RPMI8226 (cell line): ENCODE data around the gene RPRD2.
A peak's percentile ranks its signal among the peaks of the same experiment; 100 is the strongest.
"Not testable (repeated sequence)": the region's sequence is repeated elsewhere in the genome, so short reads cannot be mapped to it uniquely, and the experiment has no call there.

Source experiments
- DNase-seq: peaks from one replicate; pipeline ENCODE4 v3.0.0-alpha.2; 2015

RPRD2 gene

GRCh38 chr1:150363426-150364230 lies at the start of gene RPRD2:
Gene RPRD2, plus strand, starts transcription at chr1:150364147. Its CDS starts 568 bp downstream, at chr1:150364715.
- DNase-seq = peak; percentile 100

GRCh38 chr1:150314691-150315090 lies 49.3 kb upstream of the RPRD2 start:
- DNase-seq = not testable (repeated sequence)

GRCh38 chr1:150320667-150320978 lies 43.3 kb upstream of the RPRD2 start:
- no peak for DNase-seq

- DNase-seq = no peak
These were observed 42.2 kb upstream of the RPRD2 start for GRCh38 chr1:150321826-150322166.

- no peak for DNase-seq
These were observed 41.6 kb upstream of the RPRD2 start for GRCh38 chr1:150322310-150322709.

- DNase-seq = no peak
These were observed 31.2 kb upstream of the RPRD2 start for GRCh38 chr1:150332651-150333290.

- DNase-seq = no peak
These were observed 17.6 kb upstream of the RPRD2 start for GRCh38 chr1:150346316-150346715.

GRCh38 chr1:150352866-150353265 lies 11.1 kb upstream of the RPRD2 start:
- no peak for DNase-seq

- DNase-seq = no peak
These were observed 1.1 kb upstream of the RPRD2 start for GRCh38 chr1:150362721-150363425.

GRCh38 chr1:150364231-150365003 lies 470 bp downstream of the RPRD2 start:
- peak; percentile 89 for DNase-seq

- DNase-seq = peak; percentile 33
These were observed 2.0 kb downstream of the RPRD2 start for GRCh38 chr1:150365941-150366340.

- DNase-seq = peak; percentile 59
These were observed 2.7 kb downstream of the RPRD2 start for GRCh38 chr1:150366416-150367296.

- DNase-seq = no peak
These were observed 7.2 kb downstream of the RPRD2 start for GRCh38 chr1:150371110-150371509.

GRCh38 chr1:150372580-150372979 lies 8.6 kb downstream of the RPRD2 start:
- no peak for DNase-seq

GRCh38 chr1:150376110-150376509 lies 12.2 kb downstream of the RPRD2 start:
- DNase-seq = no peak

GRCh38 chr1:150383631-150384324 lies 19.8 kb downstream of the RPRD2 start:
- DNase-seq = no peak

GRCh38 chr1:150385537-150386445 lies 21.8 kb downstream of the RPRD2 start:
- no peak for DNase-seq

GRCh38 chr1:150386592-150386991 lies 22.6 kb downstream of the RPRD2 start:
- peak; percentile 67 for DNase-seq

GRCh38 chr1:150387200-150387599 lies 23.3 kb downstream of the RPRD2 start:
- DNase-seq = peak; percentile 67

GRCh38 chr1:150388241-150388640 lies 24.3 kb downstream of the RPRD2 start:
- no peak for DNase-seq
